DOHH2 (cell line): Measurements from ENCODE around the gene HECTD1.

Source experiments
- H3F3A ChIP-seq: fragments of 200-600 bp; sonication (generic), shearing (Covaris generic); 2 replicates; pipeline ENCODE4 v1.6.0; 2016; ENCODE audit warnings: antibody characterized with exemption, mild to moderate bottlenecking; ENCODE audit not compliant: control insufficient read depth, insufficient read depth
- H3K27ac ChIP-seq: fragments of 200-600 bp; sonication (generic); 2 replicates; pipeline ENCODE4 v1.5.1; 2014; ENCODE audit warnings: low read depth, mild to moderate bottlenecking, low read length, moderate library complexity
- H3K27me3 ChIP-seq: fragments of 200-600 bp; sonication (generic); 2 replicates; pipeline ENCODE4 v1.6.1; 2014; ENCODE audit warnings: mild to moderate bottlenecking, low read length, mixed read lengths; ENCODE audit not compliant: control insufficient read depth
- H3K36me3 ChIP-seq: fragments of 200-600 bp; sonication (generic); 2 replicates; pipeline ENCODE4 v1.6.1; 2014; ENCODE audit warnings: mild to moderate bottlenecking, low read length, moderate library complexity, mixed read lengths; ENCODE audit not compliant: control insufficient read depth
- H3K4me1 ChIP-seq: fragments of 200-600 bp; sonication (generic); 2 replicates; pipeline ENCODE4 v1.6.1; 2014; ENCODE audit warnings: mild to moderate bottlenecking, low read length, mixed read lengths; ENCODE audit not compliant: control insufficient read depth
- H3K4me2 ChIP-seq: fragments of 200-600 bp; sonication (generic); 2 replicates; pipeline ENCODE4 v1.6.0; 2014; ENCODE audit warnings: mild to moderate bottlenecking, low read length, moderate library complexity
- H3K4me3 ChIP-seq: fragments of 200-600 bp; sonication (generic); 2 replicates; pipeline ENCODE4 v1.5.1; 2014; ENCODE audit warnings: mild to moderate bottlenecking, low read length, mixed read lengths
- H3K79me2 ChIP-seq: fragments of 200-600 bp; sonication (generic); 2 replicates; pipeline ENCODE4 v1.6.1; 2014; ENCODE audit warnings: mild to moderate bottlenecking, low read length, mixed read lengths; ENCODE audit not compliant: control insufficient read depth
- H3K9me2 ChIP-seq: fragments of 200-600 bp; sonication (generic); replicated peaks from 2 replicates; pipeline ENCODE4 v1.6.1; 2014; ENCODE audit warnings: mild to moderate bottlenecking, low read length, mixed read lengths; ENCODE audit not compliant: control insufficient read depth
- H3K9me3 ChIP-seq: fragments of 200-600 bp; sonication (generic); 2 replicates; pipeline ENCODE4 v1.6.1; 2014; ENCODE audit warnings: antibody characterized with exemption, low read length, mixed read lengths; ENCODE audit not compliant: control insufficient read depth, insufficient read depth
- H4K20me1 ChIP-seq: fragments of 200-600 bp; sonication (generic); 2 replicates; pipeline ENCODE4 v1.6.0; 2014; ENCODE audit warnings: low read depth, mild to moderate bottlenecking, antibody characterized with exemption, low read length, moderate library complexity; ENCODE audit not compliant: control insufficient read depth, insufficient read depth
- EZH2phosphoT487 ChIP-seq: fragments of 200-600 bp; sonication (generic); IDR thresholded peaks from 2 replicates; pipeline ENCODE4 v1.6.1; 2017; ENCODE audit warnings: borderline replicate concordance, mild to moderate bottlenecking, antibody characterized with exemption, low read length, moderate library complexity, mixed read lengths
- TF ChIP-seq, protein P1 (sequence below): fragments of 200-600 bp; sonication (generic); IDR thresholded peaks from one replicate; pipeline ENCODE4 v1.5.1; 2014; ENCODE audit warnings: antibody characterized with exemption, mild to moderate bottlenecking, low read depth, low read length; ENCODE audit not compliant: poor library complexity, severe bottlenecking

The HECTD1 gene

DNA sequence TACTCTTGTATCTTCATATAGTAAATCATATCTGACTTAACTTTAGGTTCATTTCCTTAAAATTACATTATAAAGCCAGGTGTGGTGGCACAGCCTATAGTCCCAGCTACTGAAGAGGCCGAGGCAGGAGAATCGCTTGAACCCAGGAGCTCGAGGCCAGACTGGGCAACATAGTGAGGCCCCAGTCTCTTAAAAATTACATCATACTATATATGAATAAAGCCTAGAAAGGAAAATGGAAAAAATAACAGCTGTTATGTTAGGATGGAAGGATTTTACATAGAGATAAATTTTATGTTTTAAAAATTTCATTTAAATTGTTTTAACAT, 4.2 kb downstream of the HECTD1 start:
- H3K9me3 ChIP-seq: no peaks in the 10 kb centered on the region
- H3K4me2 ChIP-seq: no peak overlapping the region
- no peaks in the 10 kb centered on the region for H3K9me2 ChIP-seq
- H3K4me1 ChIP-seq: peaks cover 19% of the 10 kb centered on the region
- H3K27me3 ChIP-seq: no peaks in the 10 kb centered on the region
- peaks cover 11% of the 10 kb centered on the region; the same call in 1 of the 2 replicates for H4K20me1 ChIP-seq
- H3K79me2 ChIP-seq: peaks cover 89% of the 10 kb centered on the region
- TF ChIP-seq, protein P1, sequence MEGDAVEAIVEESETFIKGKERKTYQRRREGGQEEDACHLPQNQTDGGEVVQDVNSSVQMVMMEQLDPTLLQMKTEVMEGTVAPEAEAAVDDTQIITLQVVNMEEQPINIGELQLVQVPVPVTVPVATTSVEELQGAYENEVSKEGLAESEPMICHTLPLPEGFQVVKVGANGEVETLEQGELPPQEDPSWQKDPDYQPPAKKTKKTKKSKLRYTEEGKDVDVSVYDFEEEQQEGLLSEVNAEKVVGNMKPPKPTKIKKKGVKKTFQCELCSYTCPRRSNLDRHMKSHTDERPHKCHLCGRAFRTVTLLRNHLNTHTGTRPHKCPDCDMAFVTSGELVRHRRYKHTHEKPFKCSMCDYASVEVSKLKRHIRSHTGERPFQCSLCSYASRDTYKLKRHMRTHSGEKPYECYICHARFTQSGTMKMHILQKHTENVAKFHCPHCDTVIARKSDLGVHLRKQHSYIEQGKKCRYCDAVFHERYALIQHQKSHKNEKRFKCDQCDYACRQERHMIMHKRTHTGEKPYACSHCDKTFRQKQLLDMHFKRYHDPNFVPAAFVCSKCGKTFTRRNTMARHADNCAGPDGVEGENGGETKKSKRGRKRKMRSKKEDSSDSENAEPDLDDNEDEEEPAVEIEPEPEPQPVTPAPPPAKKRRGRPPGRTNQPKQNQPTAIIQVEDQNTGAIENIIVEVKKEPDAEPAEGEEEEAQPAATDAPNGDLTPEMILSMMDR: no peak
- no peak for TF ChIP-seq EZH2phosphoT487
- H3K36me3 ChIP-seq: peaks cover 68% of the 10 kb centered on the region
- no peak overlapping the region for H3K27ac ChIP-seq
- no peak overlapping the region for H3K4me3 ChIP-seq
- H3F3A ChIP-seq: peaks cover 2% of the 10 kb centered on the region

DNA sequence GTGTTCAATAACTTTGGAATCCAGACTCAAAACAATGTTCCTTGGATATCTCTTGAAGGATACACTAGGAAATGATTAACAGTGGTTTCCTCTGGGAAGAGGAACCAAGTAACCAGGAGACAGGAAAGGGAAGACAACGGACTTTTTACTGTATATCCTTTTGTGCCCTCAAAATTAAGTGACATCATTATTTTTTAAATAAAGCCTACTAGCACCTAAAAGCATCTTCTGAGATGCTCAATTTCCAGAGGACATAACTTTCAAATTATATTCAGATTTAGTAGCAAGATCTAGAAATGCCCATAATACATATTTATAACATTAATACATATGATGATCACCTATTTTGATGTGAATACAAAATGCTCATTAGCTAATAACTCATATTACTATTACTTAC, 6.5 kb downstream of the HECTD1 start:
- H3K4me2 ChIP-seq: no peak overlapping the region
- peaks cover 11% of the 10 kb centered on the region; the same call in 1 of the 2 replicates for H4K20me1 ChIP-seq
- peaks cover 81% of the 10 kb centered on the region for H3K36me3 ChIP-seq
- H3K4me1 ChIP-seq: peaks cover 19% of the 10 kb centered on the region
- no peaks in the 10 kb centered on the region for H3K9me3 ChIP-seq
- H3K4me3 ChIP-seq: no peak overlapping the region
- H3K27me3 ChIP-seq: no peaks in the 10 kb centered on the region
- no peaks in the 10 kb centered on the region for H3K9me2 ChIP-seq
- H3K27ac ChIP-seq: no peak overlapping the region
- no peaks in the 10 kb centered on the region for H3F3A ChIP-seq
- peaks cover 97% of the 10 kb centered on the region for H3K79me2 ChIP-seq
- TF ChIP-seq, protein P1: no peak
- TF ChIP-seq EZH2phosphoT487: no peak

DNA sequence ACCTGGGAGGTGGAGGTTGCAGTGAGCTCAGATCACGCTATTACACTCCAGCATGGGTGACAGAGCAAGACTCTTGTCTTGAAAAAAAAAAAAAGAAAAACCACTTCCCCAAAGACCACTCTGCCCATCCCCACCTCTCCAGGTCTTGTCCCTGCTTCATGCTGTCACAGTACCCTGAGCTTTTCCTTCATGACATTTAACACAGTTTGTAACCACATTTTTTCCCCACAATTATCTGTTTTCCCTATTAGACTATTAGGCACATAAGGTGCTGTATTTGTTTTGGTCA, 6.9 kb downstream of the HECTD1 start:
- no peak for TF ChIP-seq EZH2phosphoT487
- TF ChIP-seq, protein P1: no peak
- peaks cover 82% of the 10 kb centered on the region for H3K36me3 ChIP-seq
- no peaks in the 10 kb centered on the region for H3K9me2 ChIP-seq
- H3K27me3 ChIP-seq: no peaks in the 10 kb centered on the region
- H3F3A ChIP-seq: no peaks in the 10 kb centered on the region
- no peaks in the 10 kb centered on the region for H3K9me3 ChIP-seq
- peaks cover 19% of the 10 kb centered on the region for H3K4me1 ChIP-seq
- peaks cover 12% of the 10 kb centered on the region; the same call in 1 of the 2 replicates for H4K20me1 ChIP-seq
- no peak overlapping the region for H3K4me2 ChIP-seq
- peaks cover 97% of the 10 kb centered on the region for H3K79me2 ChIP-seq
- H3K27ac ChIP-seq: no peak overlapping the region
- H3K4me3 ChIP-seq: no peak overlapping the region

DNA sequence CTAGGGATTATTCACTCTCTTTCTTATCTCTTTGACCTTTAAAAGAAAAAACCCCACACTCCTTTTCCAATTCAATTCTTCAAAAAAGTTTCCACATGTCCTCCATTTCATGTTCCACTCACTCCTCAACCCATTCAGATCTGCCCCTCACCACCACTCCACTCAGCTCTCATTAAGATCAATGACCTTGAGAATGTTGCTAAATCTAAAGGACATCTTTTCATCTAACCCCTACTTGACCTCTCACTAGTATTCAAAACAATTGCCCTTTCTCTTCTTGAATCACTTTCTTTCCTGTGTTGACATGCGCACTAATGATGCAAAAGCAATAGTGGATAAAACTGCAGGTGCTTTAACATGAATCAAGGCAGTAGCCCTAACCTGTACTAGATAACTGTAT, 9.9 kb downstream of the HECTD1 start:
- Histone ChIP-seq H3K4me2 (no peak overlapping the region), H3K9me3 (no peaks in the 10 kb centered on the region), H3K79me2 (peaks cover 96% of the 10 kb centered on the region)

More for the DNA sequence above, 9.9 kb downstream of the HECTD1 start:
- Histone ChIP-seq H3K9me2 (no peaks in the 10 kb centered on the region), H3K4me1 (peaks cover 9% of the 10 kb centered on the region), H3K4me3 (no peak overlapping the region), H3K36me3 (peaks cover 78% of the 10 kb centered on the region), H3K27me3 (no peaks in the 10 kb centered on the region), H4K20me1 (peaks cover 10% of the 10 kb centered on the region; the same call in 1 of the 2 replicates), H3F3A (peaks cover 6% of the 10 kb centered on the region; the same call in 1 of the 2 replicates), H3K27ac (no peak overlapping the region)
- TF ChIP-seq, protein P1: no peak
- no peak for TF ChIP-seq EZH2phosphoT487
